GM20000 (cell line): ENCODE data around the gene FRYL.
"Not testable (repeated sequence)": the region's sequence is repeated elsewhere in the genome, so short reads cannot be mapped to it uniquely, and the experiment has no call there.

Source experiments
- DNase-seq: peaks from one replicate; pipeline ENCODE4 v3.0.0; 2012; ENCODE audit warnings: low spot score
- TF ChIP-seq, protein P1 (sequence below): IDR thresholded peaks from 2 replicates; pipeline ENCODE4 v1.5.1; 2012; ENCODE audit warnings: mild to moderate bottlenecking, control low read depth; ENCODE audit errors: extremely low read depth, missing control alignments

Gene FRYL

DNA sequence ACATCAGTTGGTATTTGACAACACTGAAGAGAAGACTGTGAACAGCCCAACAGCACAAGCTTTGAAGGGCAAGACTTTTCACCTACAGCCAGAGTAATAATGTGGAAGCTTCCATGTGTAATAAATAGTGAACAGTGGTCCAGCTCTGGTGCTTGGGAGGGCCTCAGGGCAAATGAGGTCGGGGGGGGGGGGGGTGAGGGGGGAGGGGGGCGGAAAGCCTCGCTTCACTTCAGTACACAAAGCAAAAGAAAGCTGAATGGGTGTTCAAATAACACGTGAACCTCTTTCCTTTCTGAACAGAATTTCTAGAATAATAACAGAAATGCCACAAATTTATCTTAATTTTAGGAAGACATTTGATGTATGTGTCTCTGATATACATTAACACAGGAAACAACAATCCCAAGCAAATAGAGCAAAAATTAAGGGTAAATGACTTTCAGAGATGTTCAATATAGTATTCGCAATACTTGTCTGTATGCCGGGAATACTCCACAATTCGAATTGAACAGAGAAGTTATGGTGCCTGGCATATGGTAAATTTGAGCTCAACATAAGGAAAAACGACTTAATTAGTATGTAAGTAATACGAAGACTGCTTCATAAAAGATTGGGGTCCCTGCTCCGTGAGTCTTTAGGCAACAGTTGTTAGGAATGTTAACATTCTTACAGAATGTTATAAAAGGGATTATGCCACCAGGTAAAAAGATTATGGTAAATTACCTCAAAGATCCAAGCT is 92.6 kb downstream of the FRYL start:
- no peak for DNase-seq
- TF ChIP-seq, protein P1, sequence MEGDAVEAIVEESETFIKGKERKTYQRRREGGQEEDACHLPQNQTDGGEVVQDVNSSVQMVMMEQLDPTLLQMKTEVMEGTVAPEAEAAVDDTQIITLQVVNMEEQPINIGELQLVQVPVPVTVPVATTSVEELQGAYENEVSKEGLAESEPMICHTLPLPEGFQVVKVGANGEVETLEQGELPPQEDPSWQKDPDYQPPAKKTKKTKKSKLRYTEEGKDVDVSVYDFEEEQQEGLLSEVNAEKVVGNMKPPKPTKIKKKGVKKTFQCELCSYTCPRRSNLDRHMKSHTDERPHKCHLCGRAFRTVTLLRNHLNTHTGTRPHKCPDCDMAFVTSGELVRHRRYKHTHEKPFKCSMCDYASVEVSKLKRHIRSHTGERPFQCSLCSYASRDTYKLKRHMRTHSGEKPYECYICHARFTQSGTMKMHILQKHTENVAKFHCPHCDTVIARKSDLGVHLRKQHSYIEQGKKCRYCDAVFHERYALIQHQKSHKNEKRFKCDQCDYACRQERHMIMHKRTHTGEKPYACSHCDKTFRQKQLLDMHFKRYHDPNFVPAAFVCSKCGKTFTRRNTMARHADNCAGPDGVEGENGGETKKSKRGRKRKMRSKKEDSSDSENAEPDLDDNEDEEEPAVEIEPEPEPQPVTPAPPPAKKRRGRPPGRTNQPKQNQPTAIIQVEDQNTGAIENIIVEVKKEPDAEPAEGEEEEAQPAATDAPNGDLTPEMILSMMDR = no peak

- TF ChIP-seq, protein P1 = no peak
- DNase-seq = no peak
These were observed 93.7 kb downstream of the FRYL start for GRCh38 chr4:48686369-48686768.

DNA sequence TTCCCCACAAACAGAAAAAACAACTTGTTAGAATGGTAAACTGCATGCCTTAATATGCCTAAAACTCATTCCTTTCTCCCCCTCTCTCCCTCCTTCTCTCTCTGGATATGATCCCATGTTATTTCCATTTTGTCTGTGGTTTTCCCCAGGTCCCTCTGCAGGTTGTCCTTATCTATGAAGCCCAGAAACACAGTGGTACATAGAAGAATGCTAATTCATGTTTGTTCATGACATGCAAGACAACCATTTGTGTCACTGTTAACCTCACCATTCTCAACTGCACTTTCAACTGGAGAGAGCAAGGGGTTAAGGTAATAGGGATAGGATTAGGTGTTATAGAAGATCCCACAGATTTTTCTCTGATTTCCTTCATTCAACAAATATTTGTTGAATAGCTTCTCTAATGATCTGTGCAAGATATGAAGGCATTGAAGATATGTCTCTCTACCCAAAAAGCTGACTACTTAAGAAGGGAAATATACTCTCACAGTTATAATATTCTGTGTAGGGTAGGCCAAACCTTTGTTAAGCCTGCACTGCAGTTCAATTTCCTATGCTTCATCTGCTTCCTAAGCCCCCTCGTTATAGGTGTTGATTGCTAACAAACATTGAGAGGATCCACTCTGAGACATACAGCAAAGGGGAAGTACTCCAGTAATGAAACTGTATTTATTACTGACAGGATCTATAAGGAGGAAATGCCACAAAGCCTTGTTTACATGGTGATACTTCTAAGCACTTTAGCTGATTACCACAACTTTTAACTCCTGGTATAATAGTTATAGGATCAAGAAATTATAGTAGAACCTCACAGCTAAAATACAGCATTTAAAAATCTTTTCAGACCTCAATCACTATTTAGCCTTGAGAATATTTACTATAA is 96.1 kb downstream of the FRYL start:
- TF ChIP-seq, protein P1 = no peak
- peak; percentile 17 for DNase-seq

GRCh38 chr4:48682870-48683269 is 97.2 kb downstream of the FRYL start:
- DNase-seq = not testable (repeated sequence)

GRCh38 chr4:48681856-48682255 is 98.2 kb downstream of the FRYL start:
- peak; percentile 46 for DNase-seq
- TF ChIP-seq, protein P1 = no peak

GRCh38 chr4:48680848-48681568 is 99.1 kb downstream of the FRYL start:
- TF ChIP-seq, protein P1 = no peak
- no peak for DNase-seq

- TF ChIP-seq, protein P1 = no peak
- DNase-seq = no peak
These were observed 106.5 kb downstream of the FRYL start for GRCh38 chr4:48673537-48673936.
